ENCODE data around the gene CCDC184.
"Not testable (repeated sequence)": the region's sequence is repeated elsewhere in the genome, so short reads cannot be mapped to it uniquely, and the experiment has no call there.

CCDC184 gene

GRCh38 chr12:48180424-48180823, 3.0 kb upstream of the CCDC184 start:
- no peak for FAIRE-seq

GRCh38 chr12:48180857-48181495, 2.5 kb upstream of the CCDC184 start:
- FAIRE-seq, result no peak

- no peak for FAIRE-seq
Observed at GRCh38 chr12:48182631-48183030, 813 bp upstream of the CCDC184 start.

GRCh38 chr12:48183876-48184548, 568 bp downstream of the CCDC184 start:
- no peak for FAIRE-seq

- no peak for FAIRE-seq
Observed at GRCh38 chr12:48184549-48184922, 1.1 kb downstream of the CCDC184 start.

GRCh38 chr12:48185181-48185919, 1.9 kb downstream of the CCDC184 start:
- FAIRE-seq, result no peak

- FAIRE-seq, result no peak
Observed at GRCh38 chr12:48187916-48188695, 4.7 kb downstream of the CCDC184 start.

- peak; percentile 77 for FAIRE-seq
Observed at GRCh38 chr12:48189331-48190125, 6.1 kb downstream of the CCDC184 start.

- FAIRE-seq, result no peak
Observed at GRCh38 chr12:48191096-48191495, 7.7 kb downstream of the CCDC184 start.

GRCh38 chr12:48192861-48193260, 9.4 kb downstream of the CCDC184 start:
- no peak for FAIRE-seq

- no peak for FAIRE-seq
Observed at GRCh38 chr12:48193623-48194022, 10.2 kb downstream of the CCDC184 start.

GRCh38 chr12:48194799-48195201, 11.4 kb downstream of the CCDC184 start:
- FAIRE-seq, result no peak

- no peak for FAIRE-seq
Observed at GRCh38 chr12:48197549-48197970, 14.1 kb downstream of the CCDC184 start.

- FAIRE-seq, result no peak
Observed at GRCh38 chr12:48197971-48198671, 14.7 kb downstream of the CCDC184 start.

- FAIRE-seq, result no peak
Observed at GRCh38 chr12:48198672-48198971, 15.2 kb downstream of the CCDC184 start.

GRCh38 chr12:48198985-48199384, 15.5 kb downstream of the CCDC184 start:
- no peak for FAIRE-seq

- FAIRE-seq, result peak; percentile 78
Observed at GRCh38 chr12:48199774-48200221, 16.4 kb downstream of the CCDC184 start.

- no peak for FAIRE-seq
Observed at GRCh38 chr12:48201091-48201490, 17.6 kb downstream of the CCDC184 start.

- no peak for FAIRE-seq
Observed at GRCh38 chr12:48201516-48201915, 18.1 kb downstream of the CCDC184 start.

GRCh38 chr12:48202766-48203165, 19.3 kb downstream of the CCDC184 start:
- FAIRE-seq, result no peak

GRCh38 chr12:48203192-48203591, 19.7 kb downstream of the CCDC184 start, which contains the start of gene OR10AD1:
Gene OR10AD1 (minus strand): TSS chr12:48203292. CDS start chr12:48203292, 0 bp downstream.
- FAIRE-seq, result no peak

GRCh38 chr12:48209495-48209894, 26.1 kb downstream of the CCDC184 start:
- not testable (repeated sequence) for FAIRE-seq

Data from endometrium (tissue), 2 donors.